Measurements from ENCODE around the gene SLC35C1.

The SLC35C1 gene

GRCh38 chr11:45851228-45851627, 46.3 kb downstream of the SLC35C1 start:
- Histone ChIP-seq H3K79me2 (ENCODE audit: control insufficient read depth, low read length) (peaks cover 66% of the 10 kb centered on the region), H3K4me1 (ENCODE audit: control insufficient read depth, low read length) (peaks cover 42% of the 10 kb centered on the region), H3K36me3 (ENCODE audit: control insufficient read depth, low read length) (peaks cover 6% of the 10 kb centered on the region), H3F3A (ENCODE audit: control insufficient read depth, insufficient read depth) (no peaks in the 10 kb centered on the region), H4K20me1 (ENCODE audit: control insufficient read depth, insufficient read depth, low read depth, low read length) (peaks cover 29% of the 10 kb centered on the region), H3K27ac (ENCODE audit: low read depth, low read length) (no peak overlapping the region), H3K9me2 (replicated peaks; ENCODE audit: control insufficient read depth, low read length) (no peaks in the 10 kb centered on the region), H3K9me3 (ENCODE audit: control insufficient read depth, insufficient read depth, low read length) (no peaks in the 10 kb centered on the region), H3K4me2 (ENCODE audit: low read length) (no peak overlapping the region), H3K27me3 (ENCODE audit: control insufficient read depth, low read length) (no peaks in the 10 kb centered on the region), H3K4me3 (ENCODE audit: low read length) (no peak overlapping the region)
- no peak for TF ChIP-seq CTCF (IDR thresholded peaks at IDR 0.05; ENCODE audit: low read depth, low read length, poor library complexity, severe bottlenecking)
- no peak for TF ChIP-seq EZH2phosphoT487 (IDR thresholded peaks at IDR 0.05; ENCODE audit: borderline replicate concordance, low read length)

- Histone ChIP-seq H4K20me1 (ENCODE audit: control insufficient read depth, insufficient read depth, low read depth, low read length) (peaks cover 29% of the 10 kb centered on the region), H3K36me3 (ENCODE audit: control insufficient read depth, low read length) (peaks cover 9% of the 10 kb centered on the region), H3K9me3 (ENCODE audit: control insufficient read depth, insufficient read depth, low read length) (no peaks in the 10 kb centered on the region), H3K9me2 (replicated peaks; ENCODE audit: control insufficient read depth, low read length) (no peaks in the 10 kb centered on the region), H3K27ac (ENCODE audit: low read depth, low read length) (no peak overlapping the region), H3K4me2 (ENCODE audit: low read length) (peak overlapping the region; percentile 74), H3K79me2 (ENCODE audit: control insufficient read depth, low read length) (peaks cover 66% of the 10 kb centered on the region), H3K4me3 (ENCODE audit: low read length) (peak overlapping the region; percentile 40), H3K4me1 (ENCODE audit: control insufficient read depth, low read length) (peaks cover 35% of the 10 kb centered on the region), H3F3A (ENCODE audit: control insufficient read depth, insufficient read depth) (no peaks in the 10 kb centered on the region), H3K27me3 (ENCODE audit: control insufficient read depth, low read length) (no peaks in the 10 kb centered on the region)
- no peak for TF ChIP-seq EZH2phosphoT487 (IDR thresholded peaks at IDR 0.05; ENCODE audit: borderline replicate concordance, low read length)
- TF ChIP-seq CTCF (IDR thresholded peaks at IDR 0.05; ENCODE audit: low read depth, low read length, poor library complexity, severe bottlenecking) = no peak
Observed at GRCh38 chr11:45852018-45852711, 47.2 kb downstream of the SLC35C1 start.

- Histone ChIP-seq H3K27me3 (ENCODE audit: control insufficient read depth, low read length) (no peaks in the 10 kb centered on the region), H3K4me1 (ENCODE audit: control insufficient read depth, low read length) (peaks cover 35% of the 10 kb centered on the region), H3K79me2 (ENCODE audit: control insufficient read depth, low read length) (peaks cover 63% of the 10 kb centered on the region)
Observed at GRCh38 chr11:45852712-45853101, 47.8 kb downstream of the SLC35C1 start.

More at GRCh38 chr11:45852712-45853101, 47.8 kb downstream of the SLC35C1 start:
- no peaks in the 10 kb centered on the region for H3F3A ChIP-seq (ENCODE audit: control insufficient read depth, insufficient read depth)
- H3K27ac ChIP-seq (ENCODE audit: low read depth, low read length) = no peak overlapping the region
- H3K4me3 ChIP-seq (ENCODE audit: low read length) = peak overlapping the region; percentile 40
- H3K4me2 ChIP-seq (ENCODE audit: low read length) = peak overlapping the region; percentile 74
- no peak for TF ChIP-seq EZH2phosphoT487 (IDR thresholded peaks at IDR 0.05; ENCODE audit: borderline replicate concordance, low read length)
- TF ChIP-seq CTCF (IDR thresholded peaks at IDR 0.05; ENCODE audit: low read depth, low read length, poor library complexity, severe bottlenecking) = no peak
- peaks cover 9% of the 10 kb centered on the region for H3K36me3 ChIP-seq (ENCODE audit: control insufficient read depth, low read length)
- H4K20me1 ChIP-seq (ENCODE audit: control insufficient read depth, insufficient read depth, low read depth, low read length) = peaks cover 29% of the 10 kb centered on the region
- H3K9me2 ChIP-seq (replicated peaks; ENCODE audit: control insufficient read depth, low read length) = no peaks in the 10 kb centered on the region
- no peaks in the 10 kb centered on the region for H3K9me3 ChIP-seq (ENCODE audit: control insufficient read depth, insufficient read depth, low read length)

All from DOHH2 (cell line).